Prostate gland (tissue), 2 donors: Measurements from ENCODE around the gene TNRC18. TPM values are rescaled to one million over a fixed set of nuclear protein-coding genes. Genes with fewer than 3 reads are reported as not detected.
A peak's percentile ranks its signal among the peaks of the same experiment; 100 is the strongest.

Source experiments
- DNase-seq: peaks from one replicate; pipeline ENCODE4 v3.0.0-alpha.2; 2019; ENCODE audit warnings: low spot score
- H3K27ac ChIP-seq, 2 donors: fragments of 200-600 bp; sonication (generic); 2 replicates each; pipeline ENCODE4 v1.5.1; 2017 to 2019
- H3K27me3 ChIP-seq: fragments of 200-600 bp; sonication (generic); replicated peaks from 2 replicates; pipeline ENCODE4 v1.5.1; 2019; ENCODE audit not compliant: insufficient read depth
- H3K36me3 ChIP-seq, 2 donors: fragments of 200-600 bp; sonication (generic); 1 replicate in 1 of 2; 2 replicates in 1 of 2; pipeline versions ENCODE4 v1.5.1 to v1.8.1; 2017 to 2019
- H3K4me1 ChIP-seq: fragments of 200-600 bp; sonication (generic); replicated peaks from 2 replicates; pipeline ENCODE4 v1.5.1; 2019
- H3K4me3 ChIP-seq, 2 donors: fragments of 200-600 bp; sonication (generic); 2 replicates each; pipeline ENCODE4 v1.5.1; 2017 to 2019
- H3K9me3 ChIP-seq: fragments of 200-600 bp; sonication (generic); 2 replicates; pipeline ENCODE4 v1.5.1; 2017
- CTCF ChIP-seq, 4 experiments: fragments of 200-600 bp in 2 of 4; fragments of 450-650 bp in 2 of 4; sonication (generic) in 2 of 4; IDR thresholded peaks; 1 replicate in 3 of 4; 2 replicates in 1 of 4; pipeline ENCODE4 v1.5.1; 2016 to 2019; ENCODE audit warnings: antibody characterized with exemption in 4 of 4, mild to moderate bottlenecking in 2 of 4, moderate library complexity in 2 of 4
- POLR2A ChIP-seq: fragments of 450-650 bp; IDR thresholded peaks from one replicate; pipeline ENCODE4 v1.6.1; 2016; ENCODE audit warnings: antibody characterized with exemption, mild to moderate bottlenecking
- POLR2AphosphoS5 ChIP-seq: sonication (generic); formaldehyde crosslinking; IDR thresholded peaks from one replicate; pipeline ENCODE4 v1.6.1; 2017; ENCODE audit warnings: antibody characterized with exemption
- WGBS: methylation state at CpG from one replicate; pipeline ENCODE4 v1.1.5; 2018; 5-methylcytosine and 5-hydroxymethylcytosine counted together
- intact Hi-C: fragments of 100-400 bp; cut with DNase I; formaldehyde crosslinking; loops from one replicate; pipeline ENCODE4 v1.14.2; 2022
- total RNA-seq, 2 donors: library from RNA; depleted of rRNA; stranded (reverse); fragments of >200 nt; gene quantifications; one replicate each; pipeline ENCODE4 v1.1.0, GENCODE V29; 2016

TNRC18 gene
- total RNA-seq, 2 donors from 2014 or later = 138 to 290 TPM

DNA sequence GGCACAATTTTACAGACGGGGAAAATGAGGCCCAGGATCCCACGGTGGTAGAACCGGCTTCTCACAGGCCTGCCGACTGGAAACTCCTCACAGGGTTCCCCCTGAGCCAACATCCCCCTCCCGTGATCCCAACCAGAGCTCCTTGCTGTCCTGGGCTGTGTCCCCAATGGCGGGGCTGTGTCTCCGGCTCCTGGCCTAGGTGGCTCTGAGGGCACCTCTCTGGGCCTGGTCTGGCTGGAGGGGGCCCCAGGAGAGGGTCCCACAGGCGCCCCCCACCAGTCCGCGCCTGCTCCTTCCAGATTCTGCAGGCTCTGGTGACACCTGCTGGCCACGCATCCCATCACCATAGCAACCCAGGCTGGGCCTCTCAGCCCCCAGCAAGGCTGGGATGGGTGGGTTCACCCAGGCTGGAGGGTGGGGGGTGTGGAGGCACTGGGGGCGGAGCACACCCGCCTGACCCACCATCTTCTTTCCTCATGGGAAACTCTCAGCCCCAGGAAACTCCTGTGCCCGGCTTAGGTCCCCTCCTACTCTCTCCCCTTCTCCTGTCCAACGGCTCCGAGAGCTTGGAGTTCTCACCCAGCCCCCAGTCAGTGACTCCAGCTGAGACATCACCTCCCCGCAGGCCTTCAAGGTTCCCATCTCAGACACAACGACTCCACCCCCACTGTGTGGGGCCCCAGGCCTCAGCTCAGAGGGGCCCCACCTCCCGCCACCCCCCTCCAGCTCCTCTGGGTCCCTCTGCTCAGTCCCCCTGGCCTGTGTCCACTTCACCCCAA lies 27.1 kb upstream of the TNRC18 start:
- Histone ChIP-seq H3K4me3 (no peak overlapping the region), H3K9me3 (no peaks in the 10 kb centered on the region), H3K4me1 (peaks cover 4% of the 10 kb centered on the region), H3K27ac (peak overlapping the region; percentile 32 to 33), H3K36me3 (no peaks in the 10 kb centered on the region), H3K27me3 (no peaks in the 10 kb centered on the region)
- TF ChIP-seq CTCF (IDR thresholded peaks at IDR 0.05) (peak; percentile 62 to 81 (median 73)), POLR2AphosphoS5 (peak; percentile 25), POLR2A (no peak)
- intact Hi-C loops = loop anchor here (5.0 kb wide), 1 partner anchor 208 kb away; no protein-coding TSS in a partner anchor
- WGBS = 16% methylated on average over 19 of the region's 19 CpGs
- DNase-seq = peak; percentile 56

- TF ChIP-seq POLR2A = no peak
- peak; percentile 16 for TF ChIP-seq POLR2AphosphoS5
- DNase-seq = peak; percentile 53
- intact Hi-C loops = loop anchor here (5.0 kb wide), 1 partner anchor 81 kb away; no protein-coding TSS in a partner anchor
Observed at GRCh38 chr7:5448378-5449037, 24.9 kb upstream of the TNRC18 start.

DNA sequence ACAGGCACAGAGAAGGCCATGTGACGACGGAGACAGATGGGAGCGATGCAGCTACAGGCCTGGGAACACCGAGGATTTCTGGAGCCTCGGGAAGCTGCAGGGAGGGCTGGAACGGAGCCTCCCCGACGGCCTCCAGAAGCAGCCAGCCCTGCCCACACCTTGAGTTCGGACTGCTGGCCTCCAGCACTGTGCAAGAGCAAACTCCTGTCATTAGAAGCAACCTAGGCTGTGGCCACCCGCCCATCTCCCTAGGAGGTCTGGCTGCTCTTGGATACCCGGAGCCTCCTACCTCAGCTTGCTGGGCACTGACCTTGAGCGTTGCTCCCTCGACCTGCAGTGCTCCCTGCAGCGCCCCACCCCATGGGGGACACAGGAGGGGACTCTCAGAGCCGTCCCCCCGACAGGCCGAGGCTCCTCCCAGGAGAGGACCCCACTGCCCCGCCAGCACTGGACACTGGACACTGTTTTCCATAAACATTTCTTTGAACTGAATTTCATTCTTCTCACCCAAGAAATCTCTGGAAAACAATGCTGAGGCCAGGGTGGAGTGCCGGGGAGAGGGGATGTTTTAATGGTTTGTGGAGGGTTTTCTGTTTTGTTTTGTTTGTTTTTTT lies 22.5 kb upstream of the TNRC18 start:
- intact Hi-C loops = loop anchor here (5.0 kb wide), 1 partner anchor 79 kb away; no protein-coding TSS in a partner anchor
- H3K36me3 ChIP-seq = no peaks in the 10 kb centered on the region
- no peak for DNase-seq
- no peaks in the 10 kb centered on the region for H3K9me3 ChIP-seq
- no peaks in the 10 kb centered on the region for H3K27me3 ChIP-seq
- WGBS = 41% methylated on average over 19 of the region's 19 CpGs
- peaks cover 4% of the 10 kb centered on the region for H3K4me1 ChIP-seq
- no peak overlapping the region for H3K4me3 ChIP-seq
- no peak for TF ChIP-seq POLR2AphosphoS5
- TF ChIP-seq CTCF (IDR thresholded peaks at IDR 0.05) = no peak
- TF ChIP-seq POLR2A = no peak
- H3K27ac ChIP-seq = no peak overlapping the region

More at GRCh38 chr7:5448378-5449037, 24.9 kb upstream of the TNRC18 start:
- H3K36me3 ChIP-seq = no peaks in the 10 kb centered on the region
- H3K27ac ChIP-seq = no peak overlapping the region
- H3K4me1 ChIP-seq = peaks cover 4% of the 10 kb centered on the region
- 44% methylated on average over 15 of the region's 15 CpGs for WGBS
- H3K27me3 ChIP-seq = no peaks in the 10 kb centered on the region
- H3K9me3 ChIP-seq = no peaks in the 10 kb centered on the region
- no peak overlapping the region for H3K4me3 ChIP-seq

- H3K9me3 ChIP-seq = no peaks in the 10 kb centered on the region
- intact Hi-C loops = no loop called here
- no peaks in the 10 kb centered on the region for H3K4me1 ChIP-seq
- TF ChIP-seq POLR2A (no peak), POLR2AphosphoS5 (no peak), CTCF (IDR thresholded peaks at IDR 0.05) (no peak)
- no peak overlapping the region for H3K27ac ChIP-seq
- H3K27me3 ChIP-seq = no peaks in the 10 kb centered on the region
- no peak overlapping the region for H3K4me3 ChIP-seq
- 71% methylated on average over 16 of the region's 16 CpGs for WGBS
- no peak for DNase-seq
- H3K36me3 ChIP-seq = no peaks in the 10 kb centered on the region
Observed at GRCh38 chr7:5443678-5444077, 20.0 kb upstream of the TNRC18 start.

DNA sequence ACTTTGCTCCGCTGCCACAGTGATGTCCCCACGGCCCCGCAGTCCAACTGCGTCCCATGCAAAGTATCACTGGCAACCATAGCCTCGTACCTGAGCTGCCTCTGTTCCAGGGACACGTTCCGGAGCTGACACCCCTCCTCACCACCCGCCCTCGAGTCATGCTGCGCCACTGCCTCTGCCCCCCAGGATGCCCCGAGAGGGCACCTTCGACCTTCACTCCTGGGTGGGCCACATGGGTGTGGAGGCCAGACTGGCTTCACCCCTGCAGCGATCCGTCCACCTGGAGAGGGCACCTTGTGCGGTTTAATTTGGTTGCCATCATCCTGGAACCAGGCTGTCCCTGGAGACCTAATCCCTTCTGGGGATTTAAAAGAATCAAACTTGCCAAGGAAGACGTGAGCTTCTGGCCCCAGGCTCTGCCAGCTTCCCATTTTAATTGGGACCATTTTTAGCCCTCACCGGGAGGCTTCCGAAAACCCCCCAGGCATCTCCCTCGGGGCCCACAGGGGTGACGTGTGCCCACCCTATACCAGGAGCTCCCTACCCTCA lies 19.2 kb upstream of the TNRC18 start:
- H3K36me3 ChIP-seq = no peaks in the 10 kb centered on the region
- no peaks in the 10 kb centered on the region for H3K4me1 ChIP-seq
- H3K9me3 ChIP-seq = no peaks in the 10 kb centered on the region
- H3K4me3 ChIP-seq = no peak overlapping the region
- no peaks in the 10 kb centered on the region for H3K27me3 ChIP-seq
- WGBS = 75% methylated on average over 20 of the region's 20 CpGs
- DNase-seq = no peak
- intact Hi-C loops = no loop called here
- TF ChIP-seq CTCF (IDR thresholded peaks at IDR 0.05) = no peak
- no peak overlapping the region for H3K27ac ChIP-seq
